GM23338 (cell line): Measurements from ENCODE around the gene GPR146. TPM values are rescaled to one million over a fixed set of nuclear protein-coding genes. Genes with fewer than 3 reads are reported as not detected.

Experiments used
- ATAC-seq: fragments of 200-7000 bp; cut with Tn5 transposase; 3 replicates; pipeline ENCODE4 v1.9.1; 2020
- DNase-seq: peaks from one replicate; pipeline ENCODE4 v3.0.0-alpha.2; 2015; ENCODE audit warnings: low spot score
- H2AFZ ChIP-seq: fragments of 200-600 bp; sonication (generic); 2 replicates; pipeline ENCODE4 v1.8.0; 2016; ENCODE audit warnings: antibody characterized with exemption, mild to moderate bottlenecking, moderate library complexity
- H3F3A ChIP-seq: fragments of 200-600 bp; sonication (generic); replicated peaks from 2 replicates; pipeline ENCODE4 v1.8.0; 2017; ENCODE audit warnings: antibody characterized with exemption, mixed run types, low read depth
- H3K27ac ChIP-seq: fragments of 200-600 bp; sonication (generic); 2 replicates; pipeline ENCODE4 v1.6.1; 2016; ENCODE audit warnings: low read depth
- H3K27me3 ChIP-seq: fragments of 200-600 bp; sonication (generic); 2 replicates; pipeline ENCODE4 v1.8.0; 2016; ENCODE audit warnings: mild to moderate bottlenecking, mixed run types, moderate library complexity; ENCODE audit not compliant: insufficient read depth
- H3K36me3 ChIP-seq: fragments of 200-600 bp; sonication (generic); 2 replicates; pipeline ENCODE4 v1.8.0; 2016; ENCODE audit warnings: mild to moderate bottlenecking; ENCODE audit not compliant: insufficient read depth
- H3K4me1 ChIP-seq: fragments of 200-600 bp; sonication (generic); 2 replicates; pipeline ENCODE4 v1.8.0; 2016; ENCODE audit warnings: mild to moderate bottlenecking, moderate library complexity; ENCODE audit not compliant: insufficient read depth
- H3K4me2 ChIP-seq: fragments of 200-600 bp; sonication (generic); 2 replicates; pipeline ENCODE4 v1.7.1; 2017; ENCODE audit warnings: mixed run types
- H3K4me3 ChIP-seq: fragments of 200-600 bp; sonication (generic); 2 replicates; pipeline ENCODE4 v1.6.1; 2016; ENCODE audit warnings: mixed run types
- H3K79me2 ChIP-seq: fragments of 200-600 bp; sonication (generic); replicated peaks from 2 replicates; pipeline ENCODE4 v1.8.0; 2017; ENCODE audit warnings: mild to moderate bottlenecking; ENCODE audit not compliant: insufficient read depth
- H3K9me2 ChIP-seq: fragments of 200-600 bp; sonication (generic); 2 replicates; pipeline ENCODE4 v1.8.0; 2017; ENCODE audit not compliant: insufficient read depth
- H4K20me1 ChIP-seq: fragments of 200-600 bp; sonication (generic); replicated peaks from 2 replicates; pipeline ENCODE4 v1.8.0; 2017; ENCODE audit warnings: mild to moderate bottlenecking; ENCODE audit not compliant: insufficient read depth
- H3K27ac Mint-ChIP-seq: 2 replicates; pipeline ENCODE4 v1.8.0; 2020; ENCODE audit warnings: inconsistent platforms, mild to moderate bottlenecking, moderate library complexity, mixed read lengths
- H3K27me3 Mint-ChIP-seq: 3 replicates; pipeline ENCODE4 v1.8.0; 2022; ENCODE audit warnings: low read depth, mild to moderate bottlenecking, moderate library complexity, mixed read lengths, inconsistent platforms; ENCODE audit not compliant: insufficient read depth, poor library complexity
- H3K36me3 Mint-ChIP-seq: 3 replicates; pipeline ENCODE4 v1.8.0; 2021; ENCODE audit warnings: low read depth, mild to moderate bottlenecking, inconsistent platforms, moderate library complexity, mixed read lengths
- H3K4me1 Mint-ChIP-seq: 3 replicates; pipeline ENCODE4 v1.8.0; 2020; ENCODE audit warnings: mild to moderate bottlenecking, inconsistent platforms, mixed read lengths
- H3K4me3 Mint-ChIP-seq: 3 replicates; pipeline ENCODE4 v1.8.0; 2021; ENCODE audit warnings: moderate library complexity, mild to moderate bottlenecking, inconsistent platforms, mixed read lengths
- H3K9me3 Mint-ChIP-seq: 3 replicates; pipeline ENCODE4 v1.8.0; 2020; ENCODE audit warnings: moderate library complexity, mild to moderate bottlenecking, inconsistent platforms, mixed read lengths
- CREB1 ChIP-seq: fragments of 250-450 bp; sonication (Bioruptor Pico); IDR thresholded peaks from 2 replicates; pipeline ENCODE4 v1.5.0; 2020; ENCODE audit warnings: low read depth, mild to moderate bottlenecking, moderate library complexity
- POLR2AphosphoS5 ChIP-seq: IDR thresholded peaks from 2 replicates; pipeline ENCODE4 v1.6.1; 2016; ENCODE audit warnings: antibody characterized with exemption, low read depth
- STAT1 ChIP-seq: IDR thresholded peaks from one replicate; pipeline ENCODE4 v1.6.1; 2016; ENCODE audit warnings: antibody characterized with exemption; ENCODE audit not compliant: unreplicated experiment
- ZNF114 ChIP-seq: fragments of 250-450 bp; sonication (Bioruptor Pico); IDR thresholded peaks from 2 replicates; pipeline ENCODE4 v1.5.0; 2020; ENCODE audit warnings: mild to moderate bottlenecking, moderate library complexity
- polyA plus RNA-seq: library from polyadenylated mRNA; unstranded; fragments of >200 nt; fragmentation: Nextera tagmentation; extraction: Ambion mirVana; gene quantifications from 2 replicates; pipeline ENCODE4 v1.2.1, GENCODE V29; 2016
- total RNA-seq: library from RNA; depleted of rRNA; stranded (reverse); fragments of >200 nt; shearing (Covaris generic); gene quantifications from 2 replicates; pipeline ENCODE4 v1.2.3, GENCODE V29; 2014
- TF ChIP-seq, protein P1 (sequence below): fragments of 250-450 bp; sonication (Bioruptor Pico); IDR thresholded peaks from 2 replicates; pipeline ENCODE4 v1.5.0; 2020; ENCODE audit warnings: mild to moderate bottlenecking, moderate library complexity
- TF ChIP-seq, protein P2 (sequence below): IDR thresholded peaks from one replicate; pipeline ENCODE4 v1.6.1; 2018; ENCODE audit warnings: antibody characterized with exemption; ENCODE audit not compliant: unreplicated experiment

The GPR146 gene
- total and polyA plus RNA-seq, 2 experiments from 2014 or later, result 0.28 to 0.37 TPM

DNA sequence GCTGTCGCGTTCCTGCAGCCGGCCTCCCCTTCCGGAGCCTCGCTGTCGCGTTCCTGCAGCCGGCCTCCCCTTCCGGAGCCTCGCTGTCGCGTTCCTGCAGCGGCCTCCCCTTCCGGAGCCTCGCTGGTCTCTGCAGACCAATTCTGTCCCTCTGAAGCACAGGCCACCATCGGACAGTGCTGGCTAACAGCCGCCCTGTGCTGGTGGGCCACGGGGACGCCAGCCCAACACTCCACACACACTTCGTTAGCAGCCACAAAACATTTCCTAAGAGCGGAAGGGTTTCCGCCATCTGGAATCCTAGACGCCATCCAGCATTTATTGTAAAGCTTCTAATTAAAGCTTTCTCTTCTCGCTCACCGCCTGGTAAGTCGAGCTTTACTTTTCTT lies 54.8 kb downstream of the GPR146 start (continued):
- TF ChIP-seq, protein P1, sequence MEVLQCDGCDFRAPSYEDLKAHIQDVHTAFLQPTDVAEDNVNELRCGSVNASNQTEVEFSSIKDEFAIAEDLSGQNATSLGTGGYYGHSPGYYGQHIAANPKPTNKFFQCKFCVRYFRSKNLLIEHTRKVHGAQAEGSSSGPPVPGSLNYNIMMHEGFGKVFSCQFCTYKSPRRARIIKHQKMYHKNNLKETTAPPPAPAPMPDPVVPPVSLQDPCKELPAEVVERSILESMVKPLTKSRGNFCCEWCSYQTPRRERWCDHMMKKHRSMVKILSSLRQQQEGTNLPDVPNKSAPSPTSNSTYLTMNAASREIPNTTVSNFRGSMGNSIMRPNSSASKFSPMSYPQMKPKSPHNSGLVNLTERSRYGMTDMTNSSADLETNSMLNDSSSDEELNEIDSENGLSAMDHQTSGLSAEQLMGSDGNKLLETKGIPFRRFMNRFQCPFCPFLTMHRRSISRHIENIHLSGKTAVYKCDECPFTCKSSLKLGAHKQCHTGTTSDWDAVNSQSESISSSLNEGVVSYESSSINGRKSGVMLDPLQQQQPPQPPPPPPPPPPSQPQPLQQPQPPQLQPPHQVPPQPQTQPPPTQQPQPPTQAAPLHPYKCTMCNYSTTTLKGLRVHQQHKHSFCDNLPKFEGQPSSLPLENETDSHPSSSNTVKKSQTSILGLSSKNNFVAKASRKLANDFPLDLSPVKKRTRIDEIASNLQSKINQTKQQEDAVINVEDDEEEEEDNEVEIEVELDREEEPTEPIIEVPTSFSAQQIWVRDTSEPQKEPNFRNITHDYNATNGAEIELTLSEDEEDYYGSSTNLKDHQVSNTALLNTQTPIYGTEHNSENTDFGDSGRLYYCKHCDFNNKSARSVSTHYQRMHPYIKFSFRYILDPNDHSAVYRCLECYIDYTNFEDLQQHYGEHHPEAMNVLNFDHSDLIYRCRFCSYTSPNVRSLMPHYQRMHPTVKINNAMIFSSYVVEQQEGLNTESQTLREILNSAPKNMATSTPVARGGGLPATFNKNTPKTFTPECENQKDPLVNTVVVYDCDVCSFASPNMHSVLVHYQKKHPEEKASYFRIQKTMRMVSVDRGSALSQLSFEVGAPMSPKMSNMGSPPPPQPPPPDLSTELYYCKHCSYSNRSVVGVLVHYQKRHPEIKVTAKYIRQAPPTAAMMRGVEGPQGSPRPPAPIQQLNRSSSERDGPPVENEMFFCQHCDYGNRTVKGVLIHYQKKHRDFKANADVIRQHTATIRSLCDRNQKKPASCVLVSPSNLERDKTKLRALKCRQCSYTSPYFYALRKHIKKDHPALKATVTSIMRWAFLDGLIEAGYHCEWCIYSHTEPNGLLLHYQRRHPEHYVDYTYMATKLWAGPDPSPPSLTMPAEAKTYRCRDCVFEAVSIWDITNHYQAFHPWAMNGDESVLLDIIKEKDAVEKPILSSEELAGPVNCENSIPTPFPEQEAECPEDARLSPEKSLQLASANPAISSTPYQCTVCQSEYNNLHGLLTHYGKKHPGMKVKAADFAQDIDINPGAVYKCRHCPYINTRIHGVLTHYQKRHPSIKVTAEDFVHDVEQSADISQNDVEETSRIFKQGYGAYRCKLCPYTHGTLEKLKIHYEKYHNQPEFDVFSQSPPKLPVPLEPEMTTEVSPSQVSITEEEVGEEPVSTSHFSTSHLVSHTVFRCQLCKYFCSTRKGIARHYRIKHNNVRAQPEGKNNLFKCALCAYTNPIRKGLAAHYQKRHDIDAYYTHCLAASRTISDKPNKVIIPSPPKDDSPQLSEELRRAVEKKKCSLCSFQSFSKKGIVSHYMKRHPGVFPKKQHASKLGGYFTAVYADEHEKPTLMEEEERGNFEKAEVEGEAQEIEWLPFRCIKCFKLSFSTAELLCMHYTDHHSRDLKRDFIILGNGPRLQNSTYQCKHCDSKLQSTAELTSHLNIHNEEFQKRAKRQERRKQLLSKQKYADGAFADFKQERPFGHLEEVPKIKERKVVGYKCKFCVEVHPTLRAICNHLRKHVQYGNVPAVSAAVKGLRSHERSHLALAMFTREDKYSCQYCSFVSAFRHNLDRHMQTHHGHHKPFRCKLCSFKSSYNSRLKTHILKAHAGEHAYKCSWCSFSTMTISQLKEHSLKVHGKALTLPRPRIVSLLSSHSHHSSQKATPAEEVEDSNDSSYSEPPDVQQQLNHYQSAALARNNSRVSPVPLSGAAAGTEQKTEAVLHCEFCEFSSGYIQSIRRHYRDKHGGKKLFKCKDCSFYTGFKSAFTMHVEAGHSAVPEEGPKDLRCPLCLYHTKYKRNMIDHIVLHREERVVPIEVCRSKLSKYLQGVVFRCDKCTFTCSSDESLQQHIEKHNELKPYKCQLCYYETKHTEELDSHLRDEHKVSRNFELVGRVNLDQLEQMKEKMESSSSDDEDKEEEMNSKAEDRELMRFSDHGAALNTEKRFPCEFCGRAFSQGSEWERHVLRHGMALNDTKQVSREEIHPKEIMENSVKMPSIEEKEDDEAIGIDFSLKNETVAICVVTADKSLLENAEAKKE (CRISPR knock-in tag), result no peak
- TF ChIP-seq, protein P2, sequence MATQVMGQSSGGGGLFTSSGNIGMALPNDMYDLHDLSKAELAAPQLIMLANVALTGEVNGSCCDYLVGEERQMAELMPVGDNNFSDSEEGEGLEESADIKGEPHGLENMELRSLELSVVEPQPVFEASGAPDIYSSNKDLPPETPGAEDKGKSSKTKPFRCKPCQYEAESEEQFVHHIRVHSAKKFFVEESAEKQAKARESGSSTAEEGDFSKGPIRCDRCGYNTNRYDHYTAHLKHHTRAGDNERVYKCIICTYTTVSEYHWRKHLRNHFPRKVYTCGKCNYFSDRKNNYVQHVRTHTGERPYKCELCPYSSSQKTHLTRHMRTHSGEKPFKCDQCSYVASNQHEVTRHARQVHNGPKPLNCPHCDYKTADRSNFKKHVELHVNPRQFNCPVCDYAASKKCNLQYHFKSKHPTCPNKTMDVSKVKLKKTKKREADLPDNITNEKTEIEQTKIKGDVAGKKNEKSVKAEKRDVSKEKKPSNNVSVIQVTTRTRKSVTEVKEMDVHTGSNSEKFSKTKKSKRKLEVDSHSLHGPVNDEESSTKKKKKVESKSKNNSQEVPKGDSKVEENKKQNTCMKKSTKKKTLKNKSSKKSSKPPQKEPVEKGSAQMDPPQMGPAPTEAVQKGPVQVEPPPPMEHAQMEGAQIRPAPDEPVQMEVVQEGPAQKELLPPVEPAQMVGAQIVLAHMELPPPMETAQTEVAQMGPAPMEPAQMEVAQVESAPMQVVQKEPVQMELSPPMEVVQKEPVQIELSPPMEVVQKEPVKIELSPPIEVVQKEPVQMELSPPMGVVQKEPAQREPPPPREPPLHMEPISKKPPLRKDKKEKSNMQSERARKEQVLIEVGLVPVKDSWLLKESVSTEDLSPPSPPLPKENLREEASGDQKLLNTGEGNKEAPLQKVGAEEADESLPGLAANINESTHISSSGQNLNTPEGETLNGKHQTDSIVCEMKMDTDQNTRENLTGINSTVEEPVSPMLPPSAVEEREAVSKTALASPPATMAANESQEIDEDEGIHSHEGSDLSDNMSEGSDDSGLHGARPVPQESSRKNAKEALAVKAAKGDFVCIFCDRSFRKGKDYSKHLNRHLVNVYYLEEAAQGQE, result no peak
- TF ChIP-seq POLR2AphosphoS5, result no peak

DNA sequence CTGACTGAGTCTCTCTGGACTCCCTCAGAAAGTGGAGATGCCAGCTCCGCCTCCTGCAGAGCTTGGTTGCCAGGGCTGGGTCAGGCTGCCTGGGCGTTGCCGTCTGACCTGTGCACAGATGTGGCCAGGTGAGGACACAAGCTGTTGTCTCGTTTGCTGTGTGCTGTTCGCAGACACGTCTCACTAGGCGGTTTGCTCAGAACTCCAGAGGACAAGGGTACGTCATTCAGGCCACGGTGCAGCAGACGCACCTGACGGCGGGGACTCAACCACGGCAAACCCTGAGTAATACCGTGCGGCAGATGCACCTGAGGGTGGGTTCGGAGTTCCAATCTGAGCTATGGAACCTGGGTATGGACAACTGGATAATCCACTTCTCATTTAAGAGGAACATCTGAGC lies 55.3 kb downstream of the GPR146 start:
- Histone ChIP-seq H3K4me3 (no peak overlapping the region), H3K4me2 (no peak overlapping the region), H3F3A (no peaks in the 10 kb centered on the region), H3K27ac (no peak overlapping the region), H3K79me2 (peaks cover 43% of the 10 kb centered on the region), H3K36me3 (no peaks in the 10 kb centered on the region), H3K9me2 (no peaks in the 10 kb centered on the region), H3K4me1 (no peaks in the 10 kb centered on the region), H3K27me3 (no peaks in the 10 kb centered on the region), H4K20me1 (no peaks in the 10 kb centered on the region; the same call in none of the 2 replicates), H2AFZ (no peak overlapping the region)
- no peak overlapping the region for H3K27ac Mint-ChIP-seq
- H3K9me3 Mint-ChIP-seq, result peaks cover 3% of the 10 kb centered on the region; the same call in 1 of the 3 replicates
- peaks cover 24% of the 10 kb centered on the region for H3K36me3 Mint-ChIP-seq
- no peaks in the 10 kb centered on the region for H3K4me1 Mint-ChIP-seq
- H3K27me3 Mint-ChIP-seq, result peaks cover 7% of the 10 kb centered on the region
- ATAC-seq (no peak), DNase-seq (no peak)
- no peak overlapping the region for H3K4me3 Mint-ChIP-seq
- TF ChIP-seq ZNF114 (CRISPR knock-in tag) (no peak), STAT1 (no peak), CREB1 (CRISPR knock-in tag) (no peak)
- TF ChIP-seq, protein P1 (CRISPR knock-in tag), result no peak
